IMR-90 (cell line): Measurements from ENCODE around the gene AKAP6. TPM values are rescaled to one million over a fixed set of nuclear protein-coding genes. Genes with fewer than 3 reads are reported as not detected.

Experiments used
- ATAC-seq: fragments of 200-7000 bp; cut with Tn5 transposase; 2 replicates; pipeline ENCODE4 v1.9.1; 2020; ENCODE audit warnings: low read depth, mild to moderate bottlenecking, moderate library complexity
- BruUV-seq: library from RNA; stranded (reverse); fragments of 400-500 nt; replicated peaks from 2 replicates; lab custom pipeline; 2021; lab: Mats Ljungman, UMichigan
- CTCF ChIA-PET: fragments of 300-600 bp; formaldehyde crosslinking; extraction: SDS; loops from one replicate; lab custom pipeline; 2021; ENCODE audit warnings: antibody characterized with exemption; lab: Yijun Ruan, JAX
- POLR2A ChIA-PET: fragments of 300-600 bp; sonication (Branson Sonifier 250); formaldehyde crosslinking; loops from one replicate; lab custom pipeline; 2022; ENCODE audit warnings: antibody characterized with exemption; ENCODE audit not compliant: unreplicated experiment; lab: Charles Lee
- DNase-seq: peaks from one replicate; pipeline ENCODE4 v3.0.0; 2013
- H2AFZ ChIP-seq: replicated peaks from 2 replicates; pipeline ENCODE3; 2013; ENCODE audit warnings: low read length, mild to moderate bottlenecking; ENCODE audit not compliant: poor library complexity
- H2AK5ac ChIP-seq: 2 replicates; pipeline ENCODE4 v1.6.1; 2013; ENCODE audit warnings: low read depth, low read length, inconsistent platforms
- H2AK9ac ChIP-seq: replicated peaks from 2 replicates; pipeline ENCODE3; 2013; ENCODE audit warnings: mild to moderate bottlenecking, low read depth, low read length, moderate library complexity; ENCODE audit not compliant: poor library complexity
- H2BK120ac ChIP-seq: 2 replicates; pipeline ENCODE4 v1.6.1; 2013; ENCODE audit warnings: low read depth, low read length, inconsistent platforms
- H2BK15ac ChIP-seq: 3 replicates; pipeline ENCODE4 v1.6.1; 2013; ENCODE audit warnings: low read depth, low read length, inconsistent platforms
- H2BK20ac ChIP-seq: 2 replicates; pipeline ENCODE4 v1.6.1; 2013; ENCODE audit warnings: low read depth, mild to moderate bottlenecking, inconsistent platforms, low read length, moderate library complexity
- H2BK5ac ChIP-seq: 2 replicates; pipeline ENCODE4 v1.6.1; 2013; ENCODE audit warnings: mild to moderate bottlenecking, low read depth, low read length, inconsistent platforms; ENCODE audit not compliant: poor library complexity, severe bottlenecking
- H3K14ac ChIP-seq: replicated peaks from 2 replicates; pipeline ENCODE4 v1.6.1; 2013; ENCODE audit warnings: low read depth, low read length, inconsistent platforms
- H3K18ac ChIP-seq: 2 replicates; pipeline ENCODE4 v1.6.1; 2013; ENCODE audit warnings: low read depth, low read length, control low read depth
- H3K23ac ChIP-seq: 2 replicates; pipeline ENCODE4 v1.6.1; 2013; ENCODE audit warnings: low read depth, low read length, inconsistent platforms
- H3K27ac ChIP-seq: 2 replicates; pipeline ENCODE4 v1.5.1; 2013; ENCODE audit warnings: mild to moderate bottlenecking, control low read depth, low read length; ENCODE audit not compliant: insufficient read depth
- H3K27me3 ChIP-seq: 2 replicates; pipeline ENCODE4 v1.6.1; 2013; ENCODE audit warnings: low read length; ENCODE audit not compliant: control insufficient read depth, insufficient read depth
- H3K36me3 ChIP-seq: 2 replicates; pipeline ENCODE4 v1.6.1; 2013; ENCODE audit warnings: low read length, mixed read lengths; ENCODE audit not compliant: control insufficient read depth, insufficient read depth
- H3K4ac ChIP-seq: 2 replicates; pipeline ENCODE4 v1.6.1; 2013; ENCODE audit warnings: low read depth, low read length, inconsistent platforms
- H3K4me1 ChIP-seq: 2 replicates; pipeline ENCODE4 v1.6.1; 2013; ENCODE audit warnings: low read length, mixed read lengths; ENCODE audit not compliant: control insufficient read depth, insufficient read depth
- H3K4me2 ChIP-seq: 2 replicates; pipeline ENCODE4 v1.6.1; 2013; ENCODE audit warnings: low read depth, mild to moderate bottlenecking, control low read depth, low read length, moderate library complexity
- H3K4me3 ChIP-seq: 2 replicates; pipeline ENCODE4 v1.5.1; 2013; ENCODE audit warnings: low read depth, mild to moderate bottlenecking, control low read depth, low read length, moderate library complexity; ENCODE audit not compliant: insufficient read depth
- H3K56ac ChIP-seq: 2 replicates; pipeline ENCODE4 v1.6.1; 2013; ENCODE audit warnings: low read length, inconsistent platforms; ENCODE audit not compliant: insufficient read depth; ENCODE audit errors: extremely low read depth
- H3K79me1 ChIP-seq, 2 experiments: 2 replicates each; pipeline ENCODE4 v1.6.1; 2013; ENCODE audit warnings: low read length in 2 of 2, inconsistent platforms in 1 of 2, low read depth in 1 of 2
- H3K9ac ChIP-seq: 2 replicates; pipeline ENCODE4 v1.6.1; 2013; ENCODE audit warnings: low read depth, low read length, control low read depth
- H3K9me1 ChIP-seq: 2 replicates; pipeline ENCODE4 v1.6.1; 2013; ENCODE audit warnings: low read length, inconsistent platforms; ENCODE audit not compliant: insufficient read depth
- H3K9me3 ChIP-seq: 2 replicates; pipeline ENCODE4 v1.6.1; 2013; ENCODE audit warnings: low read length; ENCODE audit not compliant: control insufficient read depth, insufficient read depth
- H4K20me1 ChIP-seq: 2 replicates; pipeline ENCODE4 v1.6.1; 2013; ENCODE audit warnings: low read length, inconsistent platforms; ENCODE audit not compliant: insufficient read depth
- H4K5ac ChIP-seq: 2 replicates; pipeline ENCODE4 v1.6.1; 2013; ENCODE audit warnings: mild to moderate bottlenecking, low read depth, low read length, control low read depth
- H4K8ac ChIP-seq, 2 experiments: 2 replicates each; pipeline ENCODE4 v1.6.1; 2013; ENCODE audit warnings: low read depth in 2 of 2, low read length in 2 of 2, control low read depth in 1 of 2, inconsistent platforms in 1 of 2
- H4K91ac ChIP-seq: 2 replicates; pipeline ENCODE4 v1.6.1; 2013; ENCODE audit warnings: low read depth, low read length, inconsistent platforms; ENCODE audit not compliant: insufficient read depth
- RCOR1 ChIP-seq: IDR thresholded peaks from 2 replicates; pipeline ENCODE4 v1.6.1; 2012; ENCODE audit warnings: mild to moderate bottlenecking, low read length, improper control_type of control experiment; ENCODE audit not compliant: insufficient replicate concordance
- RFX5 ChIP-seq: IDR thresholded peaks from 2 replicates; pipeline ENCODE4 v1.8.0; 2012; ENCODE audit warnings: low read depth, mild to moderate bottlenecking, low read length, moderate library complexity
- SMC3 ChIP-seq: fragments of 150-350 bp; IDR thresholded peaks from 2 replicates; pipeline ENCODE4 v1.6.1; 2016; ENCODE audit warnings: low read depth, mild to moderate bottlenecking, antibody characterized with exemption, low read length, moderate library complexity
- WGBS, 2 experiments: methylation state at CpG; one replicate each; pipeline versions ENCODE4 v1.1.5 to v1.1.7; 2013; ENCODE audit warnings: missing lambda C conversion rate in 2 of 2; ENCODE audit not compliant: insufficient read length in 1 of 2; ENCODE audit errors: extremely low coverage in 2 of 2; 5-methylcytosine and 5-hydroxymethylcytosine counted together
- dilution Hi-C: fragments of 300-500 bp; cut with HindIII; formaldehyde crosslinking; loops from one replicate; pipeline ENCODE4 v1.14.3; 2018; ENCODE audit warnings: low sequenced_read_pairs; ENCODE audit not compliant: unreplicated experiment
- in situ Hi-C: fragments of 300-500 bp; cut with MboI; formaldehyde crosslinking; loops from 3 replicates; pipeline ENCODE4 v1.14.3; 2019; ENCODE audit warnings: low sequenced_read_pairs, inconsistent platforms, mixed read lengths
- intact Hi-C: fragments of 100-400 bp; cut with micrococcal nuclease; formaldehyde crosslinking; loops from 2 replicates; pipeline ENCODE4 v1.10.0; 2022
- polyA plus RNA-seq, 3 experiments: library from polyadenylated mRNA; depleted of rRNA; stranded (reverse); fragments of >200 nt; gene quantifications; 2 replicates each; pipeline ENCODE4 v1.2.3, GENCODE V29; 2012; ENCODE audit warnings: low replicate concordance in 1 of 3
- total RNA-seq: library from RNA; depleted of rRNA; stranded (reverse); fragments of >200 nt; gene quantifications from 2 replicates; pipeline ENCODE4 v1.2.3, GENCODE V29; 2012

The AKAP6 gene
- total and polyA plus RNA-seq, 2 of the 4 experiments (the other 2 are of a cell fraction), result 0.22 to 1.6 TPM

GRCh38 chr14:32324601-32325000 lies 4.5 kb upstream of the AKAP6 start:
- ChIA-PET POLR2A (interaction anchor here (0.5 kb wide), 1 partner anchor 384 kb away, joined by 6 read pairs; no protein-coding TSS in a partner anchor), CTCF (no interaction called here)
- Histone ChIP-seq H2AK9ac (no peak overlapping the region), H3K27ac (no peak overlapping the region), H3K56ac (no peak overlapping the region), H3K23ac (no peak overlapping the region), H2BK5ac (no peak overlapping the region), H3K4me3 (no peak overlapping the region), H4K20me1 (no peaks in the 10 kb centered on the region), H4K91ac (no peak overlapping the region), H3K9me3 (no peaks in the 10 kb centered on the region), H3K9me1 (no peaks in the 10 kb centered on the region), H3K36me3 (no peaks in the 10 kb centered on the region), H2BK20ac (no peak overlapping the region), H3K14ac (no peak overlapping the region), H3K79me1 (no peaks in the 10 kb centered on the region), H2BK120ac (no peak overlapping the region), H2BK15ac (no peak overlapping the region), H2AFZ (no peak overlapping the region), H3K9ac (no peak overlapping the region), H3K4me2 (no peak overlapping the region), H2AK5ac (no peak overlapping the region), H4K5ac (no peak overlapping the region), H3K4ac (no peak overlapping the region), H3K27me3 (peaks cover 7% of the 10 kb centered on the region), H3K18ac (no peak overlapping the region), H3K4me1 (no peaks in the 10 kb centered on the region), H4K8ac (no peak overlapping the region)
- BruUV-seq, result no TSS peak
- TF ChIP-seq SMC3 (no peak), RFX5 (no peak), RCOR1 (no peak)
- DNase-seq (no peak), ATAC-seq (no peak; the same call in 1 of the 2 replicates)
- dilution Hi-C loops (no loop called here), in situ Hi-C loops (no loop called here), intact Hi-C loops (no loop called here)
- no CpG with 5 or more reads among the region's 1 CpG for WGBS, 2 experiments
